HG03135 (cell line): Measurements from ENCODE around the gene IL4I1.

Source experiments
- ATAC-seq: cut with Tn5 transposase; IDR thresholded peaks from one replicate; pipeline ENCODE4 v1.9.1; 2021; ENCODE audit warnings: mild to moderate bottlenecking, moderate library complexity; ENCODE audit not compliant: unreplicated experiment

IL4I1 gene

GRCh38 chr19:49895566-49896297 is 955 bp downstream of the IL4I1 start:
- ATAC-seq, result no peak

- no peak for ATAC-seq
These were observed 1.7 kb downstream of the IL4I1 start for GRCh38 chr19:49894879-49895565.

- no peak for ATAC-seq
These were observed 2.5 kb downstream of the IL4I1 start for GRCh38 chr19:49894011-49894664.

- ATAC-seq, result no peak
These were observed 4.0 kb downstream of the IL4I1 start for GRCh38 chr19:49892716-49893115.

GRCh38 chr19:49891393-49891792 is 5.3 kb downstream of the IL4I1 start:
- no peak for ATAC-seq

- ATAC-seq, result no peak
These were observed 6.1 kb downstream of the IL4I1 start for GRCh38 chr19:49890349-49891311.

GRCh38 chr19:49889687-49890348 is 6.9 kb downstream of the IL4I1 start:
- ATAC-seq, result no peak

GRCh38 chr19:49889038-49889686 is 7.5 kb downstream of the IL4I1 start:
- ATAC-seq, result no peak

- ATAC-seq, result no peak
These were observed 8.2 kb downstream of the IL4I1 start for GRCh38 chr19:49888510-49888824.

GRCh38 chr19:49887665-49888509 is 8.8 kb downstream of the IL4I1 start:
- no peak for ATAC-seq

- no peak for ATAC-seq
These were observed 9.5 kb downstream of the IL4I1 start for GRCh38 chr19:49887037-49887664.

GRCh38 chr19:49884760-49885159 is 11.9 kb downstream of the IL4I1 start:
- ATAC-seq, result no peak

GRCh38 chr19:49884109-49884508 is 12.6 kb downstream of the IL4I1 start:
- no peak for ATAC-seq

- ATAC-seq, result no peak
These were observed 13.6 kb downstream of the IL4I1 start for GRCh38 chr19:49883094-49883493.

GRCh38 chr19:49882643-49883042 is 14.0 kb downstream of the IL4I1 start:
- no peak for ATAC-seq

GRCh38 chr19:49881672-49882394 is 14.9 kb downstream of the IL4I1 start:
- ATAC-seq, result no peak

GRCh38 chr19:49881186-49881585 is 15.5 kb downstream of the IL4I1 start:
- no peak for ATAC-seq
